Measurements from ENCODE around the gene PLEKHG4B. TPM values are rescaled to one million over a fixed set of nuclear protein-coding genes. Genes with fewer than 3 reads are reported as not detected.
"Not testable (repeated sequence)": the region's sequence is repeated elsewhere in the genome, so short reads cannot be mapped to it uniquely, and the experiment has no call there.

PLEKHG4B gene
- total RNA-seq, 1 experiment from 2014 or later = 44.3 TPM

GRCh38 chr5:219991-220390, 128.0 kb downstream of the PLEKHG4B start:
- Histone ChIP-seq H3K9ac (ENCODE audit: extremely low read depth, insufficient read length, low read length) (no peak overlapping the region), H3K9me3 (ENCODE audit: control insufficient read depth, low read depth, low read length) (no peaks in the 10 kb centered on the region), H2BK20ac (ENCODE audit: low read depth, low read length, poor library complexity, severe bottlenecking) (no peak overlapping the region), H3K27ac (ENCODE audit: insufficient read length, low read depth, low read length) (no peak overlapping the region), H3K23ac (ENCODE audit: insufficient read length, low read depth, low read length) (no peak overlapping the region), H3K4me1 (ENCODE audit: insufficient read depth, low read length) (0 out of 2 replicates have a peak, but pooled peaks cover 2% of the 10 kb centered on the region), H3K23me2 (ENCODE audit: insufficient read length, low read depth, low read length, poor library complexity, severe bottlenecking) (no peaks in the 10 kb centered on the region), H3K27me3 (ENCODE audit: insufficient read depth, low read length) (no peaks in the 10 kb centered on the region), H4K20me1 (ENCODE audit: control insufficient read depth, insufficient read depth, insufficient read length) (no peaks in the 10 kb centered on the region), H3K14ac (ENCODE audit: insufficient read depth, low read length) (no peak overlapping the region), H4K91ac (ENCODE audit: insufficient read length, low read depth, low read length) (no peak overlapping the region), H2BK5ac (ENCODE audit: insufficient read length, low read length) (no peak overlapping the region), H3K4me2 (ENCODE audit: insufficient read depth, insufficient read length, low read length) (peak overlapping the region; percentile 75), H3K18ac (ENCODE audit: insufficient read length, low read depth, low read length) (no peak overlapping the region), H2AFZ (ENCODE audit: low read length) (no peak overlapping the region), H3K79me2 (ENCODE audit: insufficient read depth, low read length) (peaks cover 10% of the 10 kb centered on the region; the same call in 1 of the 2 replicates), H2AK5ac (ENCODE audit: insufficient read length, low read length) (no peak overlapping the region), H4K8ac (replicated peaks; ENCODE audit: insufficient read length, low read depth, low read length) (no peak overlapping the region), H2BK15ac (ENCODE audit: low read depth, low read length) (no peak overlapping the region), H3K79me1 (ENCODE audit: insufficient read depth, low read depth, low read length, poor library complexity, severe bottlenecking) (peaks cover 2% of the 10 kb centered on the region), H3T11ph (ENCODE audit: low read length) (no peak overlapping the region), H3K56ac (ENCODE audit: insufficient read length, low read depth, low read length) (no peak overlapping the region), H2BK12ac (ENCODE audit: insufficient read length, low read depth, low read length) (no peak overlapping the region), H4K5ac (ENCODE audit: insufficient read length, low read depth, low read length) (no peak overlapping the region), H2BK120ac (ENCODE audit: low read depth, low read length, poor library complexity, severe bottlenecking) (no peak overlapping the region), H3K4ac (ENCODE audit: low read depth, low read length) (no peak overlapping the region)
- TF ChIP-seq CTCF (conservative IDR thresholded peaks at IDR 0.05) = no peak
- H3K4me1 Mint-ChIP-seq = peaks cover 31% of the 10 kb centered on the region in 2 experiments
- no peaks in the 10 kb centered on the region for H3K9me3 Mint-ChIP-seq
- no peaks in the 10 kb centered on the region; the same call in 1 of the 2 replicates for H3K27me3 Mint-ChIP-seq (ENCODE audit: low read depth)
- H3K36me3 Mint-ChIP-seq (ENCODE audit: insufficient read depth in 1 of 3, low read depth in 3 of 3) = peaks cover 17 to 28% (median 23%) of the 10 kb centered on the region in 3 experiments
- no peak for DNase-seq
- peak overlapping the region; percentile 95 to 98 for H3K4me3 Mint-ChIP-seq
- H3K27ac Mint-ChIP-seq = no peak overlapping the region
- no CpG with 5 or more reads among the region's 4 CpGs for WGBS (ENCODE audit: extremely low coverage, insufficient read length, low lambda C conversion rate)

GRCh38 chr5:222951-223715, 131.2 kb downstream of the PLEKHG4B start:
- not testable (repeated sequence) for H3K9ac ChIP-seq (ENCODE audit: extremely low read depth, insufficient read length, low read length); H4K20me1 ChIP-seq (ENCODE audit: control insufficient read depth, insufficient read depth, insufficient read length); H2BK120ac ChIP-seq (ENCODE audit: low read depth, low read length, poor library complexity, severe bottlenecking); H4K91ac ChIP-seq (ENCODE audit: insufficient read length, low read depth, low read length); H3K4ac ChIP-seq (ENCODE audit: low read depth, low read length); H3K79me1 ChIP-seq (ENCODE audit: insufficient read depth, low read depth, low read length, poor library complexity, severe bottlenecking); H2AK5ac ChIP-seq (ENCODE audit: insufficient read length, low read length); H3K9me3 Mint-ChIP-seq; H4K5ac ChIP-seq (ENCODE audit: insufficient read length, low read depth, low read length); H3K23ac ChIP-seq (ENCODE audit: insufficient read length, low read depth, low read length); H2BK15ac ChIP-seq (ENCODE audit: low read depth, low read length); H3K9me3 ChIP-seq (ENCODE audit: control insufficient read depth, low read depth, low read length); H3K27me3 ChIP-seq (ENCODE audit: insufficient read depth, low read length); H3K23me2 ChIP-seq (ENCODE audit: insufficient read length, low read depth, low read length, poor library complexity, severe bottlenecking); H3K4me3 Mint-ChIP-seq; H3K14ac ChIP-seq (ENCODE audit: insufficient read depth, low read length); H2AFZ ChIP-seq (ENCODE audit: low read length); H2BK5ac ChIP-seq (ENCODE audit: insufficient read length, low read length); H2BK12ac ChIP-seq (ENCODE audit: insufficient read length, low read depth, low read length); H3K18ac ChIP-seq (ENCODE audit: insufficient read length, low read depth, low read length); H3T11ph ChIP-seq (ENCODE audit: low read length); DNase-seq; H3K27ac ChIP-seq (ENCODE audit: insufficient read length, low read depth, low read length); H4K8ac ChIP-seq (replicated peaks; ENCODE audit: insufficient read length, low read depth, low read length); H3K56ac ChIP-seq (ENCODE audit: insufficient read length, low read depth, low read length); H2BK20ac ChIP-seq (ENCODE audit: low read depth, low read length, poor library complexity, severe bottlenecking); H3K27ac Mint-ChIP-seq; H3K27me3 Mint-ChIP-seq (ENCODE audit: low read depth); H3K4me1 ChIP-seq (ENCODE audit: insufficient read depth, low read length); H3K4me2 ChIP-seq (ENCODE audit: insufficient read depth, insufficient read length, low read length)
- H3K79me2 ChIP-seq (ENCODE audit: insufficient read depth, low read length) = peaks cover 10% of the 10 kb centered on the region; the same call in 1 of the 2 replicates
- no CpG with 5 or more reads among the region's 6 CpGs for WGBS (ENCODE audit: extremely low coverage, insufficient read length, low lambda C conversion rate)
- Mint-ChIP-seq H3K4me1 (peaks cover 23% of the 10 kb centered on the region in 2 experiments), H3K36me3 (ENCODE audit: insufficient read depth in 1 of 3, low read depth in 3 of 3) (peaks cover 31 to 43% (median 35%) of the 10 kb centered on the region in 3 experiments)

Data from H9 (cell line).